ENCODE data around the gene ARFGEF2. TPM values are rescaled to one million over a fixed set of nuclear protein-coding genes. Genes with fewer than 3 reads are reported as not detected.

Gene ARFGEF2
- total and polyA plus RNA-seq, 2 of the 4 experiments (the other 2 are of a cell fraction), result 10.3 to 39.1 TPM

DNA sequence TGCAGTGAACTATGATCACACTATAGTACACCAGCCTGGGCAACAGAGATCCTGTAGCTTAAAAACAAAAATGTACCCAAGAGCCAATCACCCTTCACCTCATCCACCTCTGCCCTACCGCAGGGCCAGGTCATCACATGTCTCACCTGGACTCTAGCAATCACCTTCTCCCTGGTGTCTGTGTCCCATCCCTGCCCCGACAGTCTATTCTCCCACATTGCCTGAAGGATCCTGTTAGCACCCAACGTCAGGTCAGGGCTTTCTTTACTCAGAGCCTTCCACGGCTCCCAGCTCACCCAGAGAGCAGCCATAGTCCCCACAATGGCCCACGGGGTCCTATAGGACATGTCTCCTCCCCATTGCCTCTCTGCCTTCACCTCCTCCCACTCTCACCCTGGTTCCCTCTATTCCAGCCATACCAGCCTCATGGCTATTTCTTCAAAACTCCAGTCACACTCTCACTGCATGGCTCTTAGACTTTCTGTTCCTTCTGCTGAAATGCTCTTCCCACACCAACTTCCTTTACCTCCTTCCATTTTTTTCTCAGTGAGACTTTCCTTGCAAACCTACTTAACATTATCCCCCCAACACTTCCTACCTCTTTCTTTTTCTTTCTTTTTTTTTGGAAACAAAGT lies 22.5 kb upstream of the ARFGEF2 start:
- H3K27me3 ChIP-seq (ENCODE audit: control insufficient read depth, insufficient read depth, low read length), result peaks cover 10% of the 10 kb centered on the region
- H4K20me1 ChIP-seq (ENCODE audit: insufficient read depth, low read length), result peaks cover 4% of the 10 kb centered on the region; the same call in 1 of the 2 replicates
- DNase-seq (no peak), ATAC-seq (ENCODE audit: low read depth) (no peak)
- no peak overlapping the region for H4K5ac ChIP-seq (ENCODE audit: low read depth, low read length)
- dilution Hi-C loops (cut with HindIII; ENCODE audit: low sequenced_read_pairs, unreplicated experiment), result no loop called here
- H3K4ac ChIP-seq (ENCODE audit: low read depth, low read length), result no peak overlapping the region
- H2AFZ ChIP-seq (replicated peaks; ENCODE audit: low read length, poor library complexity), result peak overlapping the region; percentile 34
- TF ChIP-seq BHLHE40 (IDR thresholded peaks at IDR 0.05; ENCODE audit: low read depth, low read length) (no peak), RFX5 (IDR thresholded peaks at IDR 0.05; ENCODE audit: low read depth, low read length) (no peak), CTCF (conservative IDR thresholded peaks at IDR 0.05; ENCODE audit: low read depth, low read length) (no peak)
- TF ChIP-seq, protein P1, sequence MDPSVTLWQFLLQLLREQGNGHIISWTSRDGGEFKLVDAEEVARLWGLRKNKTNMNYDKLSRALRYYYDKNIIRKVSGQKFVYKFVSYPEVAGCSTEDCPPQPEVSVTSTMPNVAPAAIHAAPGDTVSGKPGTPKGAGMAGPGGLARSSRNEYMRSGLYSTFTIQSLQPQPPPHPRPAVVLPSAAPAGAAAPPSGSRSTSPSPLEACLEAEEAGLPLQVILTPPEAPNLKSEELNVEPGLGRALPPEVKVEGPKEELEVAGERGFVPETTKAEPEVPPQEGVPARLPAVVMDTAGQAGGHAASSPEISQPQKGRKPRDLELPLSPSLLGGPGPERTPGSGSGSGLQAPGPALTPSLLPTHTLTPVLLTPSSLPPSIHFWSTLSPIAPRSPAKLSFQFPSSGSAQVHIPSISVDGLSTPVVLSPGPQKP (IDR thresholded peaks at IDR 0.05; ENCODE audit: borderline replicate concordance, low read depth, low read length), result no peak
- no peak overlapping the region for H3K14ac ChIP-seq (replicated peaks; ENCODE audit: low read depth, low read length)
- H3K4me3 ChIP-seq (ENCODE audit: insufficient read depth, low read depth, low read length), result no peak overlapping the region
- 70% methylated on average over 4 of the region's 5 CpGs; no CpG with 5 or more reads in 1 of the 2 experiments for WGBS, 2 experiments (ENCODE audit: extremely low coverage in 2 of 2, insufficient read length in 1 of 2)
- H3K18ac ChIP-seq (ENCODE audit: low read depth, low read length), result no peak overlapping the region
- no peaks in the 10 kb centered on the region for H3K36me3 ChIP-seq (ENCODE audit: control insufficient read depth, insufficient read depth, low read length)
- intact Hi-C loops (cut with micrococcal nuclease), result loop anchor here (5.0 kb wide), 1 partner anchor 57 kb away; no protein-coding TSS in a partner anchor
- no peaks in the 10 kb centered on the region for H3K79me1 ChIP-seq (ENCODE audit: low read depth in 1 of 2, low read length in 2 of 2)
- no peak overlapping the region for H4K8ac ChIP-seq (ENCODE audit: low read depth in 2 of 2, low read length in 2 of 2)
- no peak overlapping the region for H3K27ac ChIP-seq (ENCODE audit: insufficient read depth, low read length)
- no TSS peak for BruUV-seq (replicated peaks)
- in situ Hi-C loops (cut with MboI; ENCODE audit: low sequenced_read_pairs), result loop anchor here (25.0 kb wide), 1 partner anchor 112 kb away; no protein-coding TSS in a partner anchor
- no peak overlapping the region for H3K56ac ChIP-seq (ENCODE audit: extremely low read depth, insufficient read depth, low read length)
- ChIA-PET POLR2A (ENCODE audit: unreplicated experiment) (no interaction called here), CTCF (interaction anchor here (0.6 to 2.0 kb wide), 2 partner anchors 19 to 241 kb away, joined by 7 to 8 read pairs; no protein-coding TSS in a partner anchor)
- H2BK120ac ChIP-seq (ENCODE audit: low read depth, low read length), result no peak overlapping the region
- no peak overlapping the region for H3K4me2 ChIP-seq (ENCODE audit: low read depth, low read length)
- H3K9ac ChIP-seq (ENCODE audit: low read depth, low read length), result no peak overlapping the region
- no peak overlapping the region for H2BK5ac ChIP-seq (ENCODE audit: low read depth, low read length, poor library complexity, severe bottlenecking)
- no peak overlapping the region for H4K91ac ChIP-seq (ENCODE audit: insufficient read depth, low read depth, low read length)
- no peak overlapping the region; the same call in 1 of the 2 replicates for H2AK5ac ChIP-seq (ENCODE audit: low read depth, low read length)
- H2AK9ac ChIP-seq (replicated peaks; ENCODE audit: low read depth, low read length, poor library complexity), result no peak overlapping the region
- peaks cover 5% of the 10 kb centered on the region; the same call in 1 of the 2 replicates for H3K4me1 ChIP-seq (ENCODE audit: control insufficient read depth, insufficient read depth, low read length)
- H3K9me3 ChIP-seq (ENCODE audit: control insufficient read depth, insufficient read depth, low read length), result no peaks in the 10 kb centered on the region
- no peak overlapping the region for H2BK20ac ChIP-seq (ENCODE audit: low read depth, low read length)
- H3K23ac ChIP-seq (ENCODE audit: low read depth, low read length), result no peak overlapping the region
- H2BK15ac ChIP-seq (ENCODE audit: low read depth, low read length), result no peak overlapping the region
- peaks cover 7% of the 10 kb centered on the region; the same call in 1 of the 2 replicates for H3K9me1 ChIP-seq (ENCODE audit: insufficient read depth, low read length)

All from IMR-90 (cell line).